ENCODE data around the gene B3GNT9.
A peak's percentile ranks its signal among the peaks of the same experiment; 100 is the strongest.

GRCh38 chr16:67184995-67185650, 34.3 kb upstream of the B3GNT9 start:
- TF ChIP-seq CTCF (IDR thresholded peaks at IDR 0.05): peak; percentile 65 to 84 (median 73)
- no peak for TF ChIP-seq POLR2A (IDR thresholded peaks at IDR 0.05)
- TF ChIP-seq POLR2AphosphoS5 (IDR thresholded peaks at IDR 0.05; ENCODE audit: insufficient read depth in 1 of 2, low read depth in 1 of 2): peak in 1 of 2 donors; percentile 64
